GM12873 (cell line): Measurements from ENCODE around the gene TAMM41.

Experiments used
- TF ChIP-seq, protein P1 (sequence below): IDR thresholded peaks from 2 replicates; pipeline ENCODE4 v1.5.1; 2012; ENCODE audit warnings: low read depth, mild to moderate bottlenecking, moderate library complexity, low read length, control low read depth; ENCODE audit not compliant: insufficient read depth; ENCODE audit errors: missing control alignments

TAMM41 gene

DNA sequence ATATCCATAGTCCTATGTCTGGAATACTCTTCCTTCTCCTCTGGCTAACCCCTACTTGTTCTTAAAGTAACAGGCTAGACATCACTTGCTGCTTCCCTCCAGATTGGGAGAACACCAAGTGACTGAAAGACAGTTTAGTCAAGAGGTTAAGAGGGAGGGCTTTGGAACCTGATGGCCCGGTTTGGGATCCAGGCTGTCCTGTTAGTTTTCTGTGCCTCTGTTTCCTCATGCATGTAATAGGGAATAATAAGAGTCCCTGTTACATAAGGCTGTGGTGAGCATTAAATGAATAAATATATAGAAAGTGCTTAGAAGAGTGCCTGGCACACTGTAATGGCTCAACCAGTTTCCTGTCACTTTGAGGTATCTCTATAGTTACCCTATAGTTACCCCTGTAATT, 66.3 kb downstream of the TAMM41 start:
- TF ChIP-seq, protein P1, sequence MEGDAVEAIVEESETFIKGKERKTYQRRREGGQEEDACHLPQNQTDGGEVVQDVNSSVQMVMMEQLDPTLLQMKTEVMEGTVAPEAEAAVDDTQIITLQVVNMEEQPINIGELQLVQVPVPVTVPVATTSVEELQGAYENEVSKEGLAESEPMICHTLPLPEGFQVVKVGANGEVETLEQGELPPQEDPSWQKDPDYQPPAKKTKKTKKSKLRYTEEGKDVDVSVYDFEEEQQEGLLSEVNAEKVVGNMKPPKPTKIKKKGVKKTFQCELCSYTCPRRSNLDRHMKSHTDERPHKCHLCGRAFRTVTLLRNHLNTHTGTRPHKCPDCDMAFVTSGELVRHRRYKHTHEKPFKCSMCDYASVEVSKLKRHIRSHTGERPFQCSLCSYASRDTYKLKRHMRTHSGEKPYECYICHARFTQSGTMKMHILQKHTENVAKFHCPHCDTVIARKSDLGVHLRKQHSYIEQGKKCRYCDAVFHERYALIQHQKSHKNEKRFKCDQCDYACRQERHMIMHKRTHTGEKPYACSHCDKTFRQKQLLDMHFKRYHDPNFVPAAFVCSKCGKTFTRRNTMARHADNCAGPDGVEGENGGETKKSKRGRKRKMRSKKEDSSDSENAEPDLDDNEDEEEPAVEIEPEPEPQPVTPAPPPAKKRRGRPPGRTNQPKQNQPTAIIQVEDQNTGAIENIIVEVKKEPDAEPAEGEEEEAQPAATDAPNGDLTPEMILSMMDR: no peak

GRCh38 chr3:11779626-11780025, 67.1 kb downstream of the TAMM41 start:
- TF ChIP-seq, protein P1: no peak

DNA sequence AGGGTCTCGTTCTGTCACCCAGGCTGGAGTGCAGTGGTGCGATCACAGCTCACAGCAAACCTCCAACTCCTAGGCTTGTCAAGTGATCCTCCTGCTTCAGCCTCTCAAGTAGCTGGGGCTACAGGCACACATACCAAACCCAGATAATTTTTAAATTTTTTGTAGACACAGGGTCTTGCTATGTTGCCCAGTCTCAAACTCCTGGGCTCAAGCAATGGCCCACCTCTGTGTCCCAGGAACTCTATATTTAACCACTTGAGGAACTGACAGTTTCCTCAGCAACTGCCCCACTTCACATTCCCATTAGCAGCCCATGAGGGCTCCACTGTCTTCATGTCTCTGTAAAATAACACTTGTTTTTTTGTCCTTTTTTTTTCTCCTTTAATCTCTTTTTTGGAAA, 68.4 kb downstream of the TAMM41 start:
- TF ChIP-seq, protein P1: no peak

DNA sequence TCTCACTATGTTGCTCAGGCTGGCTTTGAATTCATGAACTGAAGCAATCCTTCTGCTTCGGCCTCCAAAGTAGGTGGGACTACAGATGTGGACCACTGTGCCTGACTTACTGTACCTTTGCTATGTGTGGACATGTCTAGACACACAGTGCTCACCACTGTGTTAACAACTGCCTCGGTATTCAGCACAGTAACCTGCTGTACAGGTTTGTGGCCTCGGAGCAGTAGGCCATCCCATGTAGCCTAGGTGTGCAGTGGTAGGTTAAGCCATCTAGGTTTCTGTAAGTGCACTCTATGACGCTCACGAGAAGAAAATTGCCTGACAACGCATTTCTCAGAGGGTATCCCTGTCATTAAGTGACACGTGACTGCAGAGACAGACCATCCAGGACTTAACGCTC, 70.3 kb downstream of the TAMM41 start:
- TF ChIP-seq, protein P1: no peak

- TF ChIP-seq, protein P1: no peak
Measured at GRCh38 chr3:11775493-11775892, 71.2 kb downstream of the TAMM41 start.

DNA sequence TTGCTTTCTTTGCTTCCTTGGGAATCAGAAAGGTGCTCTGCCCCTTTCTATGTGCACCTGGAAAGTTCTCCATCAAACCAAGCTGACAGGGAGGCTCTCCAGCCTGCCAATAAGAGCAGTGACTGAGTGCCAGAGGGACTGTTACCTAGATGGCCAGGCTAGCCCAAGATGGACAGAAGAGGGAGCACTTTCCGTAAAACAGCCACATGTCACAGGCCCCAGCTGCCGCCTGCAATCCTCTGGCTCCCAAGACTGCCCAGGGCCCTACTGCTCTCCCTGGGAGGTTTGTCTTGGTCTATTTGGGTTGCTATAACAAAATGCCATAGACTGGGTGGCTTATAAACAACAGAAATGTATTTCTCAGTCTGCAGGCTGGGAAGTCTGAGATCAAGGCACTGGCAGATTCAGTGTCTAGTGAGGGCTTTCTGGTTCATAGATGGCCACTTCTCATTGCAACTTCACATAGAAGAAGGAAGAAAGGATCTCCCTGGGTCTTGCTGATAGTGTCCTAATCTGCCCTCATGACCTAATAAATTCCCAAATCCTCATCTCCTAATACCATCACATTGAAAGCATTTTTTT, 72.3 kb downstream of the TAMM41 start:
- TF ChIP-seq, protein P1: no peak

DNA sequence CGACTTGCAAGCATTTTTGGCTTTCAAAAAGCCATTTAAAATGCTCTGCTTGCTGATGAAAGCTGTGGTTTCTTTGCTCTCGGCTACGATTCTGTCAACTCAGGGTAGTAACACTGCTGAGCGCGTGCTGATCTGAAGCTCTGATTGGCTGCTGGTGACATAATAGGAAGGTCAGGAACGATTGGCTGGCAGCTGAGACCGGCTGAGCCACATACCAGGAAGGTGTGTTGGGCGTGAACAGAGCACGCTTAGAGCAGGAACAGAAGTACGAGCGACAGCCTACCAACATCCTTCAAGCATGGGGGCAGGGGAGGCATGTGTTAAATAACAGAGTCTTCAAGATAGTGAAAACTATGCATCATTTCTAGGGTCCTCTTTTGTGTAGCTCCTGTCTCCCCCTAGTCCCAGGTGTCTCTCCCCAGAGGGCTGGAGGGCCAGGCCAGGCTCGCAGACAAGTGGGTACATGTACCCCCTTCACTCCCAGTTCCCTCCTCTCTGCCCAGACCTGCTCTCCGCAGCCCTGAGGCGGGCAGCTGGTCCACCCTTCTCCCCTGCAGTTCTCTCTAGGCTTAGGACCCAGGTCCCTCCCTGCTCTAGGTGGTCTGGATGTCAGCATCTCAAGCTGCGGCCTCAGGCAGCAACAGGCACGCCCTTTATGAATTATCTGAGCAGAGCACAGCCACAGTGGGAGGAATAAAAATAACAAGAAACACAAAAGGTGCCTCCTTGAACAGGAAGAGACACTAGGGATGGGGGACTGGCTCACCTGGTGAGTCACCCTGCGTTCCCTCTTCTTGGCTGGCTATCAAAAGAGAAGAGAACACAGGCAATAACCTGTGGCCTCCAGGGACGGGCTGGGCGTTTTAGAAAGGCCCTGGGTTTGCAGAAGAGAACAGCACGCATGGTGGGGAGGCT, 76.0 kb downstream of the TAMM41 start:
- TF ChIP-seq, protein P1: no peak
